MM.1S (cell line): ENCODE results near the gene FBXL13.
"Not testable (repeated sequence)": the region's sequence is repeated elsewhere in the genome, so short reads cannot be mapped to it uniquely, and the experiment has no call there.

Experiments used
- DNase-seq: peaks from one replicate; pipeline ENCODE4 v3.0.0-alpha.2; 2015
- H2AFZ ChIP-seq: fragments of 300-600 bp; sonication (generic); 2 replicates; pipeline ENCODE4 v1.6.0; 2016; ENCODE audit warnings: antibody characterized with exemption, low read length
- H3F3A ChIP-seq: fragments of 300-600 bp; sonication (generic); 2 replicates; pipeline ENCODE4 v1.6.1; 2016; ENCODE audit warnings: mild to moderate bottlenecking, antibody characterized with exemption, low read length, moderate library complexity, mixed read lengths; ENCODE audit not compliant: insufficient read depth
- H3K27ac ChIP-seq: fragments of 300-600 bp; sonication (generic); 2 replicates; pipeline ENCODE4 v1.5.1; 2016; ENCODE audit warnings: mild to moderate bottlenecking, low read length
- H3K27me3 ChIP-seq: fragments of 300-600 bp; sonication (generic); replicated peaks from 2 replicates; pipeline ENCODE4 v1.6.0; 2016; ENCODE audit warnings: low read length; ENCODE audit not compliant: insufficient read depth
- H3K36me3 ChIP-seq: fragments of 300-600 bp; sonication (generic); replicated peaks from 2 replicates; pipeline ENCODE4 v1.6.1; 2016; ENCODE audit warnings: mild to moderate bottlenecking, low read length, mixed read lengths; ENCODE audit not compliant: insufficient read depth
- H3K4me1 ChIP-seq: fragments of 300-600 bp; sonication (generic); 2 replicates; pipeline ENCODE4 v1.6.1; 2016; ENCODE audit warnings: low read length, mixed read lengths
- H3K4me2 ChIP-seq: fragments of 300-600 bp; sonication (generic); 2 replicates; pipeline ENCODE4 v1.6.0; 2016; ENCODE audit warnings: low read depth, low read length
- H3K4me3 ChIP-seq: fragments of 300-600 bp; sonication (generic); 2 replicates; pipeline ENCODE4 v1.5.1; 2016; ENCODE audit warnings: low read length, mixed read lengths
- H3K79me2 ChIP-seq: fragments of 300-600 bp; sonication (generic); 2 replicates; pipeline ENCODE4 v1.6.1; 2016; ENCODE audit warnings: mixed run types, low read length, mixed read lengths
- H3K9ac ChIP-seq: fragments of 300-600 bp; sonication (generic); 2 replicates; pipeline ENCODE4 v1.6.1; 2016; ENCODE audit warnings: low read length, mixed read lengths
- H3K9me2 ChIP-seq: fragments of 300-600 bp; sonication (generic); replicated peaks from 2 replicates; pipeline ENCODE4 v1.6.1; 2016; ENCODE audit warnings: mild to moderate bottlenecking, low read length, mixed read lengths; ENCODE audit not compliant: insufficient read depth
- H3K9me3 ChIP-seq: fragments of 300-600 bp; sonication (generic); replicated peaks from 2 replicates; pipeline ENCODE4 v1.6.1; 2016; ENCODE audit warnings: mild to moderate bottlenecking, low read length, mixed read lengths; ENCODE audit not compliant: insufficient read depth
- H4K20me1 ChIP-seq: fragments of 300-600 bp; sonication (generic); 2 replicates; pipeline ENCODE4 v1.6.1; 2016; ENCODE audit warnings: mild to moderate bottlenecking, low read length, moderate library complexity, mixed read lengths; ENCODE audit not compliant: insufficient read depth
- CTCF ChIP-seq: fragments of 300-600 bp; sonication (generic); IDR thresholded peaks from 2 replicates; pipeline ENCODE4 v1.5.1; 2016; ENCODE audit warnings: antibody characterized with exemption, low read length, mixed read lengths
- EZH2 ChIP-seq: fragments of 300-600 bp; sonication (generic); optimal IDR thresholded peaks from 2 replicates; pipeline ENCODE3; 2017; ENCODE audit warnings: low read depth, mild to moderate bottlenecking, antibody characterized with exemption, low read length, mixed read lengths
- EZH2phosphoT487 ChIP-seq: fragments of 300-600 bp; sonication (generic); IDR thresholded peaks from 2 replicates; pipeline ENCODE4 v1.6.1; 2018; ENCODE audit warnings: antibody characterized with exemption, low read length

Gene FBXL13

DNA sequence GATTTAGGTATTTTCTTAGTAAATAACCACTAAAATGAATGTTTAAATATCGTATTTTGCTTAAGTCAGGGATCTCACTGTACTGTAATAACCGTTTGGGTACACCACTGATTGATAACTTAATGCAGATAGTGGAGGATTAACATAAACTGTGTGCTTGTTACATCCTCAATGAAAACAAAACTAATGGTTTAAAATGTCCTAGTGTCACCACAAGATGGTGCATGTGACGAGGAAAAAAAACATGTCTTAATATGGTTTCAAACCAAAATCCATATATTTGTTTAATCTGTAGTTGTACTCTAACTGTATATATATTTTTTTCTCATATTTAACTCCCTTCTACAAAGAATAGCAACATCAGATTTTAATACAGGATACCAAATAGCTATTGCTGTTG is 19.5 kb upstream of the FBXL13 start:
- no peak for DNase-seq
- no peak for TF ChIP-seq CTCF
- TF ChIP-seq EZH2: no peak
- TF ChIP-seq EZH2phosphoT487: no peak

GRCh38 chr7:103093429-103093828 is 18.8 kb upstream of the FBXL13 start:
- Histone ChIP-seq H3K4me1 (no peaks in the 10 kb centered on the region), H3K79me2 (no peaks in the 10 kb centered on the region), H3K4me3 (no peak overlapping the region), H3K27me3 (no peaks in the 10 kb centered on the region), H3K36me3 (no peaks in the 10 kb centered on the region), H2AFZ (no peak overlapping the region), H3K4me2 (no peak overlapping the region), H3F3A (no peaks in the 10 kb centered on the region), H3K27ac (no peak overlapping the region), H3K9ac (no peak overlapping the region), H3K9me3 (no peaks in the 10 kb centered on the region), H4K20me1 (no peaks in the 10 kb centered on the region), H3K9me2 (no peaks in the 10 kb centered on the region)
- no peak for TF ChIP-seq CTCF
- no peak for TF ChIP-seq EZH2
- no peak for TF ChIP-seq EZH2phosphoT487
- DNase-seq: no peak

More for the DNA sequence above, 19.5 kb upstream of the FBXL13 start:
- Histone ChIP-seq H3K9me3 (no peaks in the 10 kb centered on the region), H4K20me1 (no peaks in the 10 kb centered on the region), H3K79me2 (no peaks in the 10 kb centered on the region), H3K27me3 (no peaks in the 10 kb centered on the region), H3K9ac (no peak overlapping the region), H2AFZ (no peak overlapping the region), H3K27ac (no peak overlapping the region), H3K4me3 (no peak overlapping the region), H3K9me2 (no peaks in the 10 kb centered on the region), H3F3A (no peaks in the 10 kb centered on the region), H3K36me3 (no peaks in the 10 kb centered on the region), H3K4me1 (no peaks in the 10 kb centered on the region), H3K4me2 (no peak overlapping the region)

GRCh38 chr7:103092321-103092720 is 17.7 kb upstream of the FBXL13 start:
- not testable (repeated sequence) for H3K27ac ChIP-seq, H3K36me3 ChIP-seq, H2AFZ ChIP-seq, H3K4me2 ChIP-seq, DNase-seq, H3K9me2 ChIP-seq, H3K9me3 ChIP-seq, H3K4me3 ChIP-seq, H3K4me1 ChIP-seq, H3K79me2 ChIP-seq, H4K20me1 ChIP-seq, H3K9ac ChIP-seq, H3F3A ChIP-seq, H3K27me3 ChIP-seq

- no peak overlapping the region for H3K4me3 ChIP-seq
- no peaks in the 10 kb centered on the region for H3K4me1 ChIP-seq
- H3K9me3 ChIP-seq: no peaks in the 10 kb centered on the region
- no peaks in the 10 kb centered on the region for H3K9me2 ChIP-seq
- no peak for DNase-seq
- H3K27ac ChIP-seq: no peak overlapping the region
- no peaks in the 10 kb centered on the region for H4K20me1 ChIP-seq
- no peaks in the 10 kb centered on the region for H3K27me3 ChIP-seq
- H3K9ac ChIP-seq: no peak overlapping the region
- no peak overlapping the region for H2AFZ ChIP-seq
- no peak overlapping the region for H3K4me2 ChIP-seq
- no peaks in the 10 kb centered on the region for H3K36me3 ChIP-seq
- no peak for TF ChIP-seq CTCF
- no peak for TF ChIP-seq EZH2
- no peak for TF ChIP-seq EZH2phosphoT487
- no peaks in the 10 kb centered on the region for H3F3A ChIP-seq
- H3K79me2 ChIP-seq: no peaks in the 10 kb centered on the region
Observed at GRCh38 chr7:103083210-103083609, 8.6 kb upstream of the FBXL13 start.
